ENCODE data around the gene CPNE5.

DNA sequence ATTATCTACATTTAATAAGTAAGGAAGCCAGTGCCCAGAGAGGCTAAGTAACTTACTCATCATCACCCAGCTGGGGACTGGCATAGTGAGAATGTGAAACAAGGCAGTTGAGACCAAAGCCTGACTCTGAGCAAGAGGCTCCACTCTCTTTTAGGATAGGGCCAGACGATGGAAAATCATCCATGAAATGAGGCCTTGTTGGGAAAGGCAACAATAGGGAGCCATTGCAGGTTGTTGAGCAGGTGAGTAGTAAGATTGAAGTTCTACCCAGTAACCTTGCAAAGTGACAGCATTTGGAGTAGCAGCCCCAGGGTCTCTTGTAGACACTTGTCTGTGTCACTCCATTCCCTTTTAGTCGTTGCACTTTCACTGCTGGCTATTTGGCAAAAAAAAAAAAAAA is 2.5 kb upstream of the CPNE5 start:
- TF ChIP-seq CTCF (IDR thresholded peaks at IDR 0.05; ENCODE audit: low read depth, low read length) (no peak), EZH2phosphoT487 (IDR thresholded peaks at IDR 0.05; ENCODE audit: low read depth) (no peak)

Data from OCI-LY3 (cell line).